Lower leg skin (tissue), 4 donors: Measurements from ENCODE around the gene SASH1. TPM values are rescaled to one million over a fixed set of nuclear protein-coding genes. Genes with fewer than 3 reads are reported as not detected.

Source experiments
- DNase-seq, 2 donors: peaks; one replicate each; pipeline ENCODE4 v3.0.0-alpha.2; 2019; ENCODE audit warnings: low spot score in 2 of 2
- H3K4me3 ChIP-seq: fragments of 200-600 bp; sonication (generic); 2 replicates; pipeline ENCODE4 v1.5.1; 2017; ENCODE audit warnings: mild to moderate bottlenecking, low read depth; ENCODE audit not compliant: poor library complexity, severe bottlenecking
- CTCF ChIP-seq, 3 donors: fragments of 450-650 bp; IDR thresholded peaks; one replicate each; pipeline ENCODE4 v1.5.1; 2016; ENCODE audit warnings: antibody characterized with exemption in 3 of 3, mild to moderate bottlenecking in 3 of 3, moderate library complexity in 2 of 3
- POLR2A ChIP-seq, 2 donors: fragments of 450-650 bp; IDR thresholded peaks; one replicate each; pipeline ENCODE4 v1.6.1; 2016 to 2017; ENCODE audit warnings: antibody characterized with exemption in 2 of 2, mild to moderate bottlenecking in 1 of 2, moderate library complexity in 1 of 2
- WGBS, 2 donors: methylation state at CpG; one replicate each; pipeline ENCODE4 v1.1.5; 2018; 5-methylcytosine and 5-hydroxymethylcytosine counted together
- intact Hi-C: fragments of 100-400 bp; cut with DNase I; formaldehyde crosslinking; loops from one replicate; pipeline ENCODE4 v1.15.0; 2023; ENCODE audit warnings: low total_unique reads
- total RNA-seq, 4 donors: library from RNA; depleted of rRNA; stranded (reverse); fragments of >200 nt; gene quantifications; one replicate each; pipeline ENCODE4 v1.1.0, GENCODE V29; 2016

The SASH1 gene
- total RNA-seq, 4 donors from 2014 or later = 74.9 to 106 (median 91.5) TPM

- TF ChIP-seq POLR2A (IDR thresholded peaks at IDR 0.05) (no peak), CTCF (IDR thresholded peaks at IDR 0.05) (no peak)
- no peak for DNase-seq
- intact Hi-C loops = no loop called here
- H3K4me3 ChIP-seq = no peak overlapping the region
- 87 to 90% methylated on average over 10 of the region's 10 CpGs for WGBS, 2 donors
Measured at GRCh38 chr6:148470606-148471465, 128.2 kb downstream of the SASH1 start.

GRCh38 chr6:148471624-148472159, 129.1 kb downstream of the SASH1 start:
- TF ChIP-seq POLR2A (IDR thresholded peaks at IDR 0.05) (no peak), CTCF (IDR thresholded peaks at IDR 0.05) (no peak)
- intact Hi-C loops = no loop called here
- DNase-seq = no peak
- 59 to 70% methylated on average over 9 of the region's 9 CpGs for WGBS, 2 donors
- H3K4me3 ChIP-seq = no peak overlapping the region

- 65 to 75% methylated on average over 12 of the region's 12 CpGs for WGBS, 2 donors
- DNase-seq = no peak
- no peak for TF ChIP-seq CTCF (IDR thresholded peaks at IDR 0.05)
- TF ChIP-seq POLR2A (IDR thresholded peaks at IDR 0.05) = no peak
- H3K4me3 ChIP-seq = no peak overlapping the region
- intact Hi-C loops = no loop called here
Measured at GRCh38 chr6:148472171-148473105, 129.8 kb downstream of the SASH1 start.

GRCh38 chr6:148479497-148479896, 136.9 kb downstream of the SASH1 start:
- H3K4me3 ChIP-seq = no peak overlapping the region
- intact Hi-C loops = no loop called here

More at GRCh38 chr6:148479497-148479896, 136.9 kb downstream of the SASH1 start:
- 96 to 98% methylated on average over 5 of the region's 5 CpGs for WGBS, 2 donors
- DNase-seq = no peak
- TF ChIP-seq CTCF (IDR thresholded peaks at IDR 0.05) (no peak), POLR2A (IDR thresholded peaks at IDR 0.05) (no peak)
